K562 (cell line): ENCODE data around the gene ARHGEF25. TPM values are rescaled to one million over a fixed set of nuclear protein-coding genes. Genes with fewer than 3 reads are reported as not detected.

ENCODE experiments used
- ATAC-seq: fragments of 200-7000 bp; cut with Tn5 transposase; 3 replicates; pipeline ENCODE4 v1.9.1; 2020; ENCODE audit warnings: moderate library complexity
- BruUV-seq: library from RNA; stranded (reverse); fragments of 400-500 nt; replicated peaks from 2 replicates; lab custom pipeline; 2021; lab: Mats Ljungman, UMichigan
- CTCF ChIA-PET: fragments of 300-600 bp; formaldehyde crosslinking; extraction: SDS; loops from one replicate; lab custom pipeline; 2021; ENCODE audit warnings: low intra/inter-chr PET ratio; lab: Yijun Ruan, JAX
- POLR2A ChIA-PET: fragments of 300-600, 350-650 bp; sonication (Branson Sonifier 250); formaldehyde crosslinking; extraction: SDS; loops from one replicate; lab custom pipeline; 2021; ENCODE audit warnings: antibody characterized with exemption, inconsistent platforms; lab: Yijun Ruan, JAX
- DNase-seq, 4 experiments: peaks; one replicate each; pipeline versions ENCODE4 v3.0.0 to v3.0.0-alpha.2; 2011 to 2018; ENCODE audit warnings: low spot score in 3 of 4, mixed read lengths in 3 of 4; ENCODE audit errors: extremely low read depth in 1 of 4
- FAIRE-seq: peaks from 2 replicates; lab custom pipeline; 2011; peaks lifted over from hg19 to GRCh38; lab: Jason Lieb, UNC
- H2AFZ ChIP-seq: 2 replicates; pipeline ENCODE4 v1.6.0; 2011; ENCODE audit warnings: low read depth, low read length, control low read depth, inconsistent platforms
- H3K27ac ChIP-seq: fragments of 200-600 bp; 3 replicates; pipeline ENCODE4 v1.8.0; 2011; ENCODE audit warnings: low read depth, mild to moderate bottlenecking, control low read depth, inconsistent platforms, low read length, moderate library complexity, mixed read lengths; ENCODE audit errors: extremely low read depth
- H3K27me3 ChIP-seq, 2 experiments: fragments of 300-600 bp in 1 of 2; 2 replicates in 1 of 2; 3 replicates in 1 of 2; pipeline versions ENCODE4 v1.6.0 to v1.8.0; 2011; ENCODE audit warnings: inconsistent platforms in 2 of 2, low read length in 2 of 2, mild to moderate bottlenecking in 1 of 2, mixed read lengths in 1 of 2, moderate library complexity in 1 of 2; ENCODE audit not compliant: control insufficient read depth in 2 of 2, insufficient read depth in 2 of 2
- H3K36me3 ChIP-seq: fragments of 300-600 bp; 3 replicates; pipeline ENCODE4 v1.8.0; 2011; ENCODE audit warnings: mild to moderate bottlenecking, low read length, inconsistent platforms; ENCODE audit not compliant: control insufficient read depth, insufficient read depth
- H3K4me1 ChIP-seq, 2 experiments: fragments of 200-600 bp in 1 of 2; replicated peaks in 1 of 2; 2 replicates in 1 of 2; 3 replicates in 1 of 2; pipeline versions ENCODE4 v1.5.1 to v1.8.0; 2011; ENCODE audit warnings: inconsistent platforms in 2 of 2, low read length in 2 of 2, mild to moderate bottlenecking in 1 of 2, mixed read lengths in 1 of 2, moderate library complexity in 1 of 2; ENCODE audit not compliant: control insufficient read depth in 2 of 2, insufficient read depth in 2 of 2
- H3K4me2 ChIP-seq: 2 replicates; pipeline ENCODE4 v1.6.1; 2011; ENCODE audit warnings: low read length, control low read depth, inconsistent platforms, mixed read lengths; ENCODE audit not compliant: insufficient read depth
- H3K4me3 ChIP-seq: fragments of 200-600 bp; sonication (generic), shearing (Covaris generic); 2 replicates; pipeline ENCODE4 v1.5.1; 2016; ENCODE audit warnings: control low read depth, inconsistent platforms
- H3K79me2 ChIP-seq: fragments of 200-600 bp; 3 replicates; pipeline ENCODE4 v1.8.0; 2011; ENCODE audit warnings: low read length, inconsistent platforms; ENCODE audit not compliant: control insufficient read depth, insufficient read depth
- H3K9ac ChIP-seq, 2 experiments: 2 replicates each; pipeline versions ENCODE4 v1.6.0 to v1.6.1; 2011; ENCODE audit warnings: low read depth in 2 of 2, low read length in 2 of 2, control low read depth in 1 of 2, inconsistent platforms in 1 of 2, mild to moderate bottlenecking in 1 of 2, mixed read lengths in 1 of 2; ENCODE audit not compliant: insufficient read depth in 1 of 2
- H3K9me1 ChIP-seq: one replicate; pipeline ENCODE4 v1.6.0; 2011; ENCODE audit warnings: inconsistent platforms, mild to moderate bottlenecking, low read length, moderate library complexity; ENCODE audit not compliant: control insufficient read depth, insufficient read depth
- H3K9me3 ChIP-seq: replicated peaks from 2 replicates; pipeline ENCODE4 v1.5.1; 2011; ENCODE audit warnings: low read depth, low read length, inconsistent platforms; ENCODE audit not compliant: control insufficient read depth, insufficient read depth
- H4K20me1 ChIP-seq: replicated peaks from 2 replicates; pipeline ENCODE4 v1.6.1; 2011; ENCODE audit warnings: low read length, inconsistent platforms, mixed read lengths; ENCODE audit not compliant: control insufficient read depth, insufficient read depth
- CUX1 ChIP-seq: fragments of 200-800 bp; sonication (Bioruptor generic); IDR thresholded peaks from 2 replicates; pipeline ENCODE4 v1.6.1; 2016; ENCODE audit warnings: missing genetic modification characterization, missing compliant biosample characterization
- FOXK2 ChIP-seq, 2 experiments: fragments of 450-650 bp; IDR thresholded peaks in 1 of 2; conservative IDR thresholded peaks in 1 of 2; 2 replicates each; pipeline ENCODE4 v1.6.1; 2016; ENCODE audit warnings: low read depth in 2 of 2, mild to moderate bottlenecking in 1 of 2
- HNRNPK ChIP-seq: fragments of 200-400 bp; formaldehyde crosslinking; IDR thresholded peaks from one replicate; pipeline ENCODE4 v1.6.1; 2018; ENCODE audit warnings: mild to moderate bottlenecking, low read depth, low read length; ENCODE audit not compliant: poor library complexity, severe bottlenecking
- MLLT1 ChIP-seq, 2 experiments: fragments of 450-650 bp; IDR thresholded peaks; 2 replicates each; pipeline ENCODE4 v1.6.1; 2016
- NFRKB ChIP-seq: fragments of 450-650 bp; IDR thresholded peaks from 2 replicates; pipeline ENCODE4 v1.6.1; 2016; ENCODE audit warnings: low read depth
- OTX1 ChIP-seq: fragments of 450-650 bp; formaldehyde crosslinking; IDR thresholded peaks from 2 replicates; pipeline ENCODE4 v1.4.0; 2022; ENCODE audit warnings: mild to moderate bottlenecking
- SAP30 ChIP-seq: fragments of 200-600 bp; sonication (generic); IDR thresholded peaks from 2 replicates; pipeline ENCODE4 v1.6.1; 2012; ENCODE audit warnings: borderline replicate concordance, low read depth, mild to moderate bottlenecking, moderate library complexity, low read length, control low read depth, inconsistent platforms; ENCODE audit not compliant: insufficient read depth, poor library complexity, severe bottlenecking
- TARDBP ChIP-seq: fragments of 450-650 bp; IDR thresholded peaks from 2 replicates; pipeline ENCODE4 v1.6.1; 2016
- TBL1XR1 ChIP-seq, 2 experiments: IDR thresholded peaks; 2 replicates each; pipeline ENCODE4 v1.6.1; 2012; ENCODE audit warnings: improper control_type of control experiment in 2 of 2, low read length in 2 of 2, mild to moderate bottlenecking in 1 of 2
- TFE3 ChIP-seq: fragments of 450-650 bp; formaldehyde crosslinking; IDR thresholded peaks from 2 replicates; pipeline ENCODE4 v1.4.0; 2020; ENCODE audit warnings: mild to moderate bottlenecking, mixed read lengths
- WHSC1 ChIP-seq: IDR thresholded peaks from one replicate; pipeline ENCODE4 v1.6.1; 2012; ENCODE audit warnings: low read length, control low read depth, inconsistent platforms
- ZNF253 ChIP-seq: fragments of 250-450 bp; sonication (Bioruptor Pico); conservative IDR thresholded peaks from 2 replicates; pipeline ENCODE4 v1.6.1; 2021; ENCODE audit warnings: mild to moderate bottlenecking
- WGBS: fragments of 100-300 bp; shearing (Covaris generic); methylation state at CpG from one replicate; pipeline ENCODE4 v1.1.6; 2016; ENCODE audit warnings: low coverage, mixed read lengths; ENCODE audit not compliant: insufficient coverage; ENCODE audit errors: missing lambda C conversion rate; 5-methylcytosine and 5-hydroxymethylcytosine counted together
- in situ Hi-C: fragments of 300-500 bp; cut with MboI; formaldehyde crosslinking; loops from 4 replicates; pipeline ENCODE4 v1.15.0; 2018; ENCODE audit warnings: inconsistent platforms, mixed read lengths
- intact Hi-C: fragments of 100-400 bp; cut with micrococcal nuclease; formaldehyde crosslinking; loops from 2 replicates; pipeline ENCODE4 v1.14.2; 2022
- polyA plus RNA-seq, 8 experiments: library from polyadenylated mRNA; depleted of rRNA in 4 of 8; stranded (reverse) in 5 of 8; unstranded in 3 of 8; fragments of >200 nt; fragmentation: Nextera tagmentation in 2 of 8; fragmentation: Illumina TruSeq in 1 of 8; extraction: Ambion mirVana in 2 of 8; extraction: Trizol in 1 of 8; gene quantifications; 2 replicates each; pipeline versions ENCODE4 v1.2.1 to v1.2.3, GENCODE V29; 2011 to 2014; ENCODE audit warnings: inconsistent platforms in 1 of 8, missing spikeins in 1 of 8
- total RNA-seq, 7 experiments: library from RNA; depleted of rRNA in 6 of 7; stranded (reverse); fragments of >200 nt in 6 of 7; fragmentation: Illumina TruSeq in 2 of 7; extraction: Trizol in 2 of 7; gene quantifications; 2 replicates each; pipeline versions ENCODE4 v1.2.1 to v1.2.3, GENCODE V29; 2011 to 2021; ENCODE audit warnings: low replicate concordance in 1 of 7

Gene ARHGEF25
- total and polyA plus RNA-seq, 9 of the 15 experiments (the other 6 are each of a cell fraction or from before 2014, with no cell fraction given), result 0.13 to 17.3 (median 11.6) TPM

GRCh38 chr12:57628280-57629191, 17.3 kb downstream of the ARHGEF25 start:
- ChIA-PET POLR2A (interaction anchor here (1.0 to 1.8 kb wide), 3 partner anchors 9 to 112 kb away, joined by 4 to 7 read pairs (median 4); no protein-coding TSS in a partner anchor), CTCF (no interaction called here)
- no peaks in the 10 kb centered on the region for H3K27me3 ChIP-seq
- TF ChIP-seq SAP30 (no peak), TFE3 (CRISPR knock-in tag) (no peak), CUX1 (CRISPR knock-in tag) (no peak), HNRNPK (no peak), OTX1 (no peak), TBL1XR1 (IDR thresholded peaks at IDR 0.05; ENCODE audit: low read length in 2 of 2) (no peak), MLLT1 (IDR thresholded peaks at IDR 0.05) (no peak), TARDBP (no peak), NFRKB (no peak), FOXK2 (conservative IDR thresholded peaks at IDR 0.05 in 1 of 2, IDR thresholded peaks at IDR 0.05 in 1 of 2; ENCODE audit: low read depth in 2 of 2) (no peak), WHSC1 (no peak), ZNF253 (no peak)

More at GRCh38 chr12:57628280-57629191, 17.3 kb downstream of the ARHGEF25 start:
- 94% methylated on average over 19 of the region's 29 CpGs for WGBS
- Histone ChIP-seq H3K27ac (no peak overlapping the region), H3K9ac (no peak overlapping the region), H3K4me3 (no peak overlapping the region), H2AFZ (no peak overlapping the region), H3K4me1 (peaks cover 0 to 34% of the 10 kb centered on the region in 2 experiments; a peak in 3 of 5 replicates), H3K9me1 (no peaks in the 10 kb centered on the region), H4K20me1 (no peaks in the 10 kb centered on the region), H3K9me3 (no peaks in the 10 kb centered on the region), H3K36me3 (peaks cover 46% of the 10 kb centered on the region; the same call in 2 of the 3 replicates), H3K79me2 (0 out of 3 replicates have a peak, but pooled peaks cover 5% of the 10 kb centered on the region), H3K4me2 (no peak overlapping the region)
- intact Hi-C loops, result no loop called here
- DNase-seq (no peak), ATAC-seq (no peak), FAIRE-seq (no peak)
- no TSS peak for BruUV-seq
- in situ Hi-C loops, result loop anchor here (5.0 kb wide), 2 partner anchors 64 to 104 kb away; partner anchors contain the start of gene OS9
